Measurements from ENCODE around the gene TSPAN1. TPM values are rescaled to one million over a fixed set of nuclear protein-coding genes. Genes with fewer than 3 reads are reported as not detected.

The TSPAN1 gene
- total RNA-seq, 4 donors from 2014 or later = 228 to 1,657 (median 1,038) TPM

DNA sequence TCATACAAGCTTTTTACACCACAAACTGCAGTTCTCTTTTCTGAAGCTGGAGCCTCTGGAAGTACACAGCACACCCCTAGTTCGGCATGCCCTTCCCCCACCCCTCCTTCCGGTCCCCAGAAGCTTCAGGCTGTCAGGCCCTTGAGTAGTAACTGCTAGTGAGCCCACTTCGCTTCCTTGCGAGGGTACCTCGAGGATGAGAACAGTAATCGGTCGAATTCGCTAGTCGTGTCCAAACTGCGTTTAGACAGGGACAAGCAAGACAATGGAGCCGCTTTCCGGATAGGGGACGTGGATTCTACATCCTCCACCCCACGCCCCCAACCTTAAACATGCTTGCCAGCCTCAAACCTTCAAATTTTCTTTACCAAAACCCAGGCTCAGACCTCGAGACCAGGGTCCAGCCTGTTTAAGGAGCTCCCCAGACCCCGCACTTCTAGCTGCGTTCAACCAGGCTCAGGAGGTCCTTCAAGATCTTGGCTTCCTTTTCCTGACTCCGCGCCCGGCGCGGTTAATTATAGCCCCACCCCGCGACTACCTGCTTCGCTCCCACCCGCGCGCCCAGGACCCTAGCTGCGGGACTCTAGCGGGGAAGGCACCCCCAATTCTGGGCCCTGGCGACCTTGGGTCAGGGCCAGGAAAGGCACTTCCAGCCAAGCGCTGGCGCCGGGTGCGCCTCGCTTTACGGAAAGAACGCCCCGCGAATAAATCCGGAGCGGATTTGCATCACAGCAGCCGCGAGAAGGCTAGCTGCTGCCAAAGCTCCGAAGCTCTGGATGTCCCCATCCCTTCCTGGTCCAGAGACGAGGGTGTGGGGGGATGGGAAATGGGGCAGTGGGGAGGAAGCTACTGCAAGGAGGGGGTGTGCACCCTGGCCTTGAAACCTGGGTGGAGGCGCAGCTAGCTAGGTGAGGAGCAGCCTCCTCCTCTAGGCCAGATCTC lies 8.1 kb upstream of the TSPAN1 start:
- TF ChIP-seq POLR2AphosphoS5 (IDR thresholded peaks at IDR 0.05) (peak in 1 of 3 donors; percentile 13), POLR2A (IDR thresholded peaks at IDR 0.05) (no peak), EP300 (IDR thresholded peaks at IDR 0.05; ENCODE audit: low read depth) (no peak)
- TF ChIP-seq, protein P1, sequence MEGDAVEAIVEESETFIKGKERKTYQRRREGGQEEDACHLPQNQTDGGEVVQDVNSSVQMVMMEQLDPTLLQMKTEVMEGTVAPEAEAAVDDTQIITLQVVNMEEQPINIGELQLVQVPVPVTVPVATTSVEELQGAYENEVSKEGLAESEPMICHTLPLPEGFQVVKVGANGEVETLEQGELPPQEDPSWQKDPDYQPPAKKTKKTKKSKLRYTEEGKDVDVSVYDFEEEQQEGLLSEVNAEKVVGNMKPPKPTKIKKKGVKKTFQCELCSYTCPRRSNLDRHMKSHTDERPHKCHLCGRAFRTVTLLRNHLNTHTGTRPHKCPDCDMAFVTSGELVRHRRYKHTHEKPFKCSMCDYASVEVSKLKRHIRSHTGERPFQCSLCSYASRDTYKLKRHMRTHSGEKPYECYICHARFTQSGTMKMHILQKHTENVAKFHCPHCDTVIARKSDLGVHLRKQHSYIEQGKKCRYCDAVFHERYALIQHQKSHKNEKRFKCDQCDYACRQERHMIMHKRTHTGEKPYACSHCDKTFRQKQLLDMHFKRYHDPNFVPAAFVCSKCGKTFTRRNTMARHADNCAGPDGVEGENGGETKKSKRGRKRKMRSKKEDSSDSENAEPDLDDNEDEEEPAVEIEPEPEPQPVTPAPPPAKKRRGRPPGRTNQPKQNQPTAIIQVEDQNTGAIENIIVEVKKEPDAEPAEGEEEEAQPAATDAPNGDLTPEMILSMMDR (IDR thresholded peaks at IDR 0.05) = no peak
- in situ Hi-C loops (cut with MboI; ENCODE audit: low pct_ligation_motif_present in 1 of 4, low pct_unique_long_range_greater_than_20kb in 1 of 4, low sequenced_read_pairs in 3 of 4) = no loop called here
- Histone ChIP-seq H3K36me3 (no peaks in the 10 kb centered on the region), H3K9me3 (no peaks in the 10 kb centered on the region), H3K4me1 (peaks cover 7 to 22% (median 10%) of the 10 kb centered on the region in 4 donors), H3K27me3 (peaks cover 14% of the 10 kb centered on the region), H3K4me3 (peak overlapping the region; percentile 33 to 59 (median 36)), H3K27ac (peak overlapping the region; percentile 2 to 50 (median 45))
- no peak for DNase-seq
- 18% methylated on average over 45 of the region's 47 CpGs; no CpG with 5 or more reads in 1 of the 2 donors for WGBS, 2 donors (ENCODE audit: low coverage in 1 of 2)
- intact Hi-C loops (cut with DNase I; ENCODE audit: low total_unique reads) = no loop called here

DNA sequence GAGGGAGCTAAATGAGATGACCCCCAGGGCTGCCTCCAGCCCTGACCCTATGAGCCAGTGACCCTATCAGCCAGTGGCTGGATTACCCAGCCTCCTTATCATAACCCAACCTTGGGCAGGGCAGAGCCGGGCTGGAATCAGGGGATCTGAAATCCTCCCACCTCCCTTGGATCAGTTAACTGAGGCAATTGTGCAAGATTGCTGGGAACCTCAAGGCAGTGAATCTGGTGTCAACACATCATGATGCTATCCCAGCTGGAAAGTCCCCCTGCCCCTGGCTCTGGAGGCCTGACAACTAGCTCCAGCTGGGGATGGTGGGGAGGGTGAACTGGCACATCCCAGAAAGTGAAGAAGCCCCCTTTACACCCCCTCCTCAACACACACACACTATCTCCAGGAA lies 6.4 kb upstream of the TSPAN1 start:
- TF ChIP-seq POLR2A (IDR thresholded peaks at IDR 0.05) (no peak), EP300 (IDR thresholded peaks at IDR 0.05; ENCODE audit: low read depth) (no peak), POLR2AphosphoS5 (IDR thresholded peaks at IDR 0.05) (no peak)
- TF ChIP-seq, protein P1 (IDR thresholded peaks at IDR 0.05) = no peak
- no peaks in the 10 kb centered on the region for H3K36me3 ChIP-seq
- no peak overlapping the region for H3K4me3 ChIP-seq
- no peak for DNase-seq
- intact Hi-C loops (cut with DNase I; ENCODE audit: low total_unique reads) = no loop called here
- WGBS, 2 donors (ENCODE audit: low coverage in 1 of 2) = 82% methylated on average over 1 of the region's 1 CpG; no CpG with 5 or more reads in 1 of the 2 donors
- in situ Hi-C loops (cut with MboI; ENCODE audit: low pct_ligation_motif_present in 1 of 4, low pct_unique_long_range_greater_than_20kb in 1 of 4, low sequenced_read_pairs in 3 of 4) = no loop called here
- H3K9me3 ChIP-seq = no peaks in the 10 kb centered on the region
- H3K4me1 ChIP-seq = peaks cover 11 to 25% (median 14%) of the 10 kb centered on the region in 4 donors
- peaks cover 14% of the 10 kb centered on the region for H3K27me3 ChIP-seq
- no peak overlapping the region for H3K27ac ChIP-seq

DNA sequence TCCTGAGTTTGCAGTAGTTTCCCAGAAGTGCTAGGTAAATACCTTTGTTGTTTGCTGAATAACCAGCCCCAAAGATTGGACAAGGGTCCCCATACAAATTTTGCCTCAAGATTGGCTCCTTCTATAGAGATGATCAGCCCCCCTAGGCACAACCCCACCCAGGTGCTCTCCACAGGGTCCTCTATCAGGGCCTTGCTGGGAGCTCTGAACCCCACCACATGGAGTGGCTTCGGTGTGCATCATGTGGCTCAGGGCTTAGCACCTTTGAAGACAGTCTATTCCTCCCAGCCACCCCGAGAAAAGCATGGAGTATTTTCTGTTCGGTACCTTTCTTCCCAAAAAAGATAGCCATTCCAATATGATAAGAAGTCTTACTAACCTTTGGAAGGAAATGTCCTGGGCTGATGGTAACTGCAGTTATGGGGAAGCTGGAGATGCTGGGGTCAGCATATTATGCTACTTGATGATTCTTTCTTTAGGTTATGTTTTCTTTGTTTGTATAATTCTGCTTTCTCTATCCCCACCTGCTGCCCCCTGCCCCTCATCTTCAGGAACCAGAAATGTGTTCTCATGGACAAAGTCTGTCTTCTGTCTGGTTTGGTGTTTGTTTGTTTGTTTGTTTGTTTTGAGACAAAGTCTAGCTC lies 5.0 kb upstream of the TSPAN1 start:
- H3K36me3 ChIP-seq = no peaks in the 10 kb centered on the region
- TF ChIP-seq EP300 (IDR thresholded peaks at IDR 0.05; ENCODE audit: low read depth) (no peak), POLR2AphosphoS5 (IDR thresholded peaks at IDR 0.05) (no peak), POLR2A (IDR thresholded peaks at IDR 0.05) (no peak)
- TF ChIP-seq, protein P1 (IDR thresholded peaks at IDR 0.05) = no peak
- no peak overlapping the region for H3K4me3 ChIP-seq
- intact Hi-C loops (cut with DNase I; ENCODE audit: low total_unique reads) (no loop called here), in situ Hi-C loops (cut with MboI; ENCODE audit: low pct_ligation_motif_present in 1 of 4, low pct_unique_long_range_greater_than_20kb in 1 of 4, low sequenced_read_pairs in 3 of 4) (no loop called here)
- no peaks in the 10 kb centered on the region for H3K9me3 ChIP-seq
- H3K27me3 ChIP-seq = peaks cover 14% of the 10 kb centered on the region
- 91% methylated on average over 3 of the region's 3 CpGs; no CpG with 5 or more reads in 1 of the 2 donors for WGBS, 2 donors (ENCODE audit: low coverage in 1 of 2)
- peaks cover 15 to 35% (median 22%) of the 10 kb centered on the region in 4 donors for H3K4me1 ChIP-seq
- no peak overlapping the region for H3K27ac ChIP-seq
- no peak for DNase-seq

DNA sequence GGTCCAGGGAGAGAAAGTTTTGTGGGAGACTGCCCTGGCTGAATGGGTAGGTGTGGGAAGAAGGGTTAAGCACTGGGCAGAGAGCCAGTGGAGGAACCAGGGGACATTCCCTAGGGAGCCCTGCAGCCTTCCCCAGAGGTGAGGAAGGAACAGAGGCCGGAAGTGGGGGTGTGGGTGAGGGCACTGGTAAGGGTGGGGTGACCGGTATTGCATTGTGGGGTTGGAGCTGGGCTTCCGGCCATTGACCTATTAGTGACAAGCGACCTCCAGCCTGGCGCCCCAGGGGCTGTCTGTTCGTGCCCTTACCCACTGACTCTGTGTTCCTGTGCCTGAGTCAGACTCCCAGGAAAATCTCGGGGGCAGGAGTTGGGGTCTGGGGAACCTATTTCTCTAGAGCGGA lies 3.5 kb upstream of the TSPAN1 start:
- DNase-seq = no peak
- TF ChIP-seq, protein P1 (IDR thresholded peaks at IDR 0.05) = no peak
- TF ChIP-seq POLR2AphosphoS5 (IDR thresholded peaks at IDR 0.05) (no peak), EP300 (IDR thresholded peaks at IDR 0.05; ENCODE audit: low read depth) (no peak), POLR2A (IDR thresholded peaks at IDR 0.05) (no peak)
- Histone ChIP-seq H3K4me3 (no peak overlapping the region), H3K36me3 (no peaks in the 10 kb centered on the region), H3K4me1 (peaks cover 15 to 33% (median 22%) of the 10 kb centered on the region in 4 donors), H3K9me3 (no peaks in the 10 kb centered on the region), H3K27ac (peak overlapping the region in 1 of 4 donors; percentile 6), H3K27me3 (peaks cover 13% of the 10 kb centered on the region)
- in situ Hi-C loops (cut with MboI; ENCODE audit: low pct_ligation_motif_present in 1 of 4, low pct_unique_long_range_greater_than_20kb in 1 of 4, low sequenced_read_pairs in 3 of 4) = no loop called here
- intact Hi-C loops (cut with DNase I; ENCODE audit: low total_unique reads) = no loop called here
- WGBS, 2 donors (ENCODE audit: low coverage in 1 of 2) = 77 to 100% methylated on average over 1 to 6 of the region's 8 CpGs
